GM13977 (cell line): Measurements from ENCODE around the gene CENPE.

ENCODE experiments used
- DNase-seq: peaks from one replicate; pipeline ENCODE4 v3.0.0; 2012; ENCODE audit warnings: low spot score
- CTCF ChIP-seq: IDR thresholded peaks from 2 replicates; pipeline ENCODE4 v1.5.1; 2012; ENCODE audit warnings: mild to moderate bottlenecking, control low read depth; ENCODE audit not compliant: insufficient read depth; ENCODE audit errors: extremely low read depth, missing control alignments
- in situ Hi-C: fragments of 300-500 bp; cut with MboI; formaldehyde crosslinking; loops from one replicate; pipeline ENCODE4 v1.12.0; 2022; ENCODE audit warnings: low sequenced_read_pairs, low pct_unique_long_range_greater_than_20kb, mixed read lengths, inconsistent platforms; ENCODE audit not compliant: unreplicated experiment

CENPE gene

GRCh38 chr4:103108542-103108941 lies 89.6 kb downstream of the CENPE start:
- in situ Hi-C loops, result no loop called here
- TF ChIP-seq CTCF, result no peak
- DNase-seq, result no peak

- no peak for TF ChIP-seq CTCF
- no peak for DNase-seq
- in situ Hi-C loops, result no loop called here
These were observed 92.4 kb downstream of the CENPE start for GRCh38 chr4:103105558-103106356.

- in situ Hi-C loops, result no loop called here
These were observed 93.3 kb downstream of the CENPE start for GRCh38 chr4:103104886-103105285.

GRCh38 chr4:103100691-103101090 lies 97.5 kb downstream of the CENPE start:
- in situ Hi-C loops, result no loop called here
- no peak for TF ChIP-seq CTCF
- no peak for DNase-seq

More at GRCh38 chr4:103104886-103105285, 93.3 kb downstream of the CENPE start:
- no peak for TF ChIP-seq CTCF
- DNase-seq, result no peak

GRCh38 chr4:103099691-103100392 lies 98.3 kb downstream of the CENPE start, which contains the start of gene BDH2:
BDH2 (minus strand) TSS chr4:103099834; CDS start chr4:103096254, 3,580 bp downstream.
- in situ Hi-C loops, result no loop called here
- peak; percentile 69 for TF ChIP-seq CTCF
- peak; percentile 78 for DNase-seq

GRCh38 chr4:103098756-103099440 lies 99.2 kb downstream of the CENPE start:
- in situ Hi-C loops, result no loop called here
- no peak for TF ChIP-seq CTCF
- DNase-seq, result no peak
